IPS-15b (cell line): ENCODE results near the gene ELOVL6.

Source experiments
- H3K27me3 ChIP-seq: one replicate; pipeline ENCODE4 v1.6.1; 2013; ENCODE audit warnings: low read length; ENCODE audit not compliant: control insufficient read depth, insufficient read depth
- H3K36me3 ChIP-seq: one replicate; pipeline ENCODE4 v1.6.1; 2013; ENCODE audit warnings: low read length; ENCODE audit not compliant: control insufficient read depth, insufficient read depth
- H3K4me1 ChIP-seq: one replicate; pipeline ENCODE4 v1.6.1; 2013; ENCODE audit warnings: mild to moderate bottlenecking, low read length; ENCODE audit not compliant: control insufficient read depth, insufficient read depth
- H3K4me3 ChIP-seq: one replicate; pipeline ENCODE4 v1.5.1; 2013; ENCODE audit warnings: low read depth, low read length
- H3K9ac ChIP-seq: one replicate; pipeline ENCODE4 v1.6.1; 2013; ENCODE audit warnings: low read depth, mild to moderate bottlenecking, low read length
- H3K9me3 ChIP-seq: one replicate; pipeline ENCODE4 v1.6.1; 2013; ENCODE audit warnings: mild to moderate bottlenecking, low read length; ENCODE audit not compliant: control insufficient read depth, insufficient read depth

Gene ELOVL6

DNA sequence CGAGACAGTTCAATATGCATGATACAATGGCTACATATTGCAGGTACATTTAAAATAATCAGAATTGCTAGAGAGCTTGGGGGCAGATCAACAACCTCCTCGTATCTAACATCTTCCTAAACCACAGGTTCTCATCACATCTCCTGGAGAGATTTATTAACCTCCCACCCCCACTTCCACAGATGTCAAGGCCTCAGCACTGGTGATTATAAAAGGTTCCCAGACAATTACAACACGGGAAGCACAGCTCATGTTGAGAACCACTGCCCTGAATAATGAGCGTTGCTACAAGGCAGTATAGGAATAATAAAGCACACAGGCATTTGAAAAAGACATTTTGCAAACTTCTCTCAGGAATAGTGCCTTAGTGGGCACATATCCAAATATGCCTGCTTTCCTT is 42.8 kb downstream of the ELOVL6 start:
- H3K9ac ChIP-seq: no peak overlapping the region
- H3K36me3 ChIP-seq: no peaks in the 10 kb centered on the region
- no peaks in the 10 kb centered on the region for H3K4me1 ChIP-seq
- H3K4me3 ChIP-seq: no peak overlapping the region
- H3K9me3 ChIP-seq: no peaks in the 10 kb centered on the region
- no peaks in the 10 kb centered on the region for H3K27me3 ChIP-seq

DNA sequence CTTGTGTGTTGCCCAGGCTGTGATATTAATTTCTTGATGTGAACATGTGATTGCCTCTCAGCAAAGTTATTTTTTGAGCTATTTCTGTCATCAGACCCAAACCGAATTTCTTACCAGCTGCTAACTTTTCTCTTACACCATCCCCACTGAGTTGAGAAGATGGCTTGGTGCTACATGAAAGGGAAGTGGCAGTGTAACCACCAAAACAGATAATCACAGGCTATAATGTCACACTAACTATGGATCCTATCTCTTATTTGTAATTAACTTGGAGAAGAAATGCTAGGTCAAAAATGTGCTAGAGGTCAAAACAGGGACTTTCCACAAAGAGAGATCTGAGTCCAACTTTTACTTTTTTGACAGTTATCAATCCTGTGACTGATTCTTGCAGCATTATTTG is 43.8 kb downstream of the ELOVL6 start:
- Histone ChIP-seq H3K9me3 (no peaks in the 10 kb centered on the region), H3K4me1 (no peaks in the 10 kb centered on the region), H3K9ac (no peak overlapping the region), H3K27me3 (no peaks in the 10 kb centered on the region), H3K4me3 (no peak overlapping the region), H3K36me3 (no peaks in the 10 kb centered on the region)

DNA sequence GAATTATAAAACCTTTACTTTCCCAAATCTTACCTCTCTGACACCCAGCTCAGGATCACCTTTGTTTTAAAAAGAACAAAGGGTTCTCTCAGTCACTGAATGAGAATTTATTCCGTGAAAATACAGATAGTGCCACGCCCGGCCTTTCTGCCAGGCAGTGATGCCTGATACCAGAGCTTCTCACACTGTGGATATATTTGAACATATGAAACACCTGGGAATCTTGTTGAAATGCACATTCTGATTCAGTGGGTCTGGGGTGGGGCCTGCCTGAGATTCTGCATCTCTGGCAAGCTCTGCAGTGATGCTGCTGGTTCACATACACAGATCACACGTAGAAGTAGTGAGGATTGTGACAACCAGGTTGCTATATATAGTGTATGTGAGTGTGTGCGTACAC is 46.0 kb downstream of the ELOVL6 start:
- H3K4me3 ChIP-seq: no peak overlapping the region
- no peaks in the 10 kb centered on the region for H3K9me3 ChIP-seq
- H3K36me3 ChIP-seq: no peaks in the 10 kb centered on the region
- no peaks in the 10 kb centered on the region for H3K4me1 ChIP-seq
- H3K9ac ChIP-seq: no peak overlapping the region
- H3K27me3 ChIP-seq: no peaks in the 10 kb centered on the region

- no peaks in the 10 kb centered on the region for H3K36me3 ChIP-seq
- no peaks in the 10 kb centered on the region for H3K27me3 ChIP-seq
- no peak overlapping the region for H3K9ac ChIP-seq
- H3K4me1 ChIP-seq: no peaks in the 10 kb centered on the region
- H3K9me3 ChIP-seq: no peaks in the 10 kb centered on the region
- H3K4me3 ChIP-seq: no peak overlapping the region
These were observed 49.3 kb downstream of the ELOVL6 start for GRCh38 chr4:110149089-110149488.

DNA sequence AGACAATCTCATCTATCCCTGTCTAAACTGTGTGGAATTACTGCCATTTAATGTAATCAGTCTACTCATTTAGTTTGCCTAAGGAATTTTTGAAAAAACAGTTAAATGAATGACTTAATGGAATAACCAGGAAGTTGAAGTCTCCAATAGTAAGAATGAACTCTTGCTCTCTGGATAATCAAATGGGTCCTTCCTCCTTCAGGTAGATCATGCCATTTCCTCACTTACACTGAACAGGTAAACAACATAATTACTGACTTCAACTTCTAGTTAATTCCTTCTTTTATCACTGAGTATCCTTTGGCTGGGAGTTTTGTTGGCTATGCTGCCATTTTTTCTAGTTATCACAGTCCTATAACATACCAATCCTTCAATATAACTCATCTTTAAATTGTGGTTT is 56.0 kb downstream of the ELOVL6 start:
- H3K27me3 ChIP-seq: no peaks in the 10 kb centered on the region
- H3K4me1 ChIP-seq: no peaks in the 10 kb centered on the region
- H3K9ac ChIP-seq: no peak overlapping the region
- H3K9me3 ChIP-seq: no peaks in the 10 kb centered on the region
- no peaks in the 10 kb centered on the region for H3K36me3 ChIP-seq
- H3K4me3 ChIP-seq: no peak overlapping the region

DNA sequence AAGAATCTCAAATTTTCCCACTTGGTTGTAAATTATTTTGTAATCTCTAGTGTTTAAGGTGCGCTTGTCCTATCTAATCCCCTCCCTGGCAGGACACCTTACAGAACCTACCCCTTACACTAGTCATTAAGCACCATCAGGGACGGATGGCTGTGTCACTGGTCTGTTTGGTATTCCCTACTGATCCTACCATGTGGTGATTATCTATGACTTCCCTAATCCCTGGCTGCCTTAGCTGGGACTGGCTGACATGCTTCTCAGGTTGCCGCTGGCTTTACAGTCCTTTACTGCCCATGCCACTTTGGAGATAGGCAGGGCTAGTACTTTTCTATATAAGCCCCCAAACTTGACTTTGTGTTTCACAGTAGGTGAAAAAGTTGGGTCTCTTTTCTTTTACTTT is 58.6 kb downstream of the ELOVL6 start:
- Histone ChIP-seq H3K4me3 (no peak overlapping the region), H3K27me3 (no peaks in the 10 kb centered on the region), H3K4me1 (peaks cover 6% of the 10 kb centered on the region), H3K9ac (no peak overlapping the region), H3K9me3 (no peaks in the 10 kb centered on the region), H3K36me3 (no peaks in the 10 kb centered on the region)

DNA sequence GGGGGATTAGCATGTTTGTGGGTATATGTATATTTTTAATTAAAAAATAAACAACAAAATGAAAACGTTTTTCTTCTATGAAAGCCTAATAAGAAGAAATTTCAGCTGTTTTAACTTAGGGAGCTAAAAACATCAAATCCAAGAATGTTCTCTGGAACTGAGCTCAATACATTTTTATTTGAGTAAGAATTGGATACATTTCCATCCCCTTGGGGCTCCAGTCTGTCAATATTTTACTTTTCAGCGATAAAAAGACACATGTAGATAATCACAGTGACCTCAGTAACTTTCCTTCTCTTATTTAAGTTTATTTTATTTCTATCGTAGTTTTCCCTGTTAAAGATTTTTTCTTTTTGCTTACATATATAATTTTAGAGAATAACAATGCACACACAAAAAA is 59.3 kb downstream of the ELOVL6 start:
- Histone ChIP-seq H3K9me3 (no peaks in the 10 kb centered on the region), H3K9ac (no peak overlapping the region), H3K4me3 (no peak overlapping the region), H3K4me1 (peaks cover 6% of the 10 kb centered on the region), H3K36me3 (no peaks in the 10 kb centered on the region), H3K27me3 (no peaks in the 10 kb centered on the region)

DNA sequence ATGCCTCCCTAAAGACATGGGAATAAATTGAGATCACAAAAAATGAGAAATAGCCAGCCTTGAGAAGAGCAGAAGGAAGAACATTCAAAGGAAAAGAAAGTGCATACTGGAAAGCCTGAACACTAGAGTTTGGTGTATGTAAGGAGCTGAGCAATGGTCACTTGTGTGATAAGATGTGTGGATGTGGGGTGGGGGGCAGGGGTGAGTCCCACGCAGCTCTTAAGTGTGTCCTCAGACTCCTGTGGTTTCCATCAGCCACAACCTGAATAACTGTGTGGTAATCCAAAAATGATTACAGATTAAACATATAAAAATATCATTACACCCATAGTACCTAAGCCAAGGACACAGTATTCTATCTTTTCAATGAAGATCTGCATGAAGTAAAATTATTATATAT is 59.9 kb downstream of the ELOVL6 start:
- Histone ChIP-seq H3K4me3 (no peak overlapping the region), H3K4me1 (peaks cover 6% of the 10 kb centered on the region), H3K9me3 (no peaks in the 10 kb centered on the region), H3K9ac (no peak overlapping the region), H3K36me3 (no peaks in the 10 kb centered on the region), H3K27me3 (no peaks in the 10 kb centered on the region)

DNA sequence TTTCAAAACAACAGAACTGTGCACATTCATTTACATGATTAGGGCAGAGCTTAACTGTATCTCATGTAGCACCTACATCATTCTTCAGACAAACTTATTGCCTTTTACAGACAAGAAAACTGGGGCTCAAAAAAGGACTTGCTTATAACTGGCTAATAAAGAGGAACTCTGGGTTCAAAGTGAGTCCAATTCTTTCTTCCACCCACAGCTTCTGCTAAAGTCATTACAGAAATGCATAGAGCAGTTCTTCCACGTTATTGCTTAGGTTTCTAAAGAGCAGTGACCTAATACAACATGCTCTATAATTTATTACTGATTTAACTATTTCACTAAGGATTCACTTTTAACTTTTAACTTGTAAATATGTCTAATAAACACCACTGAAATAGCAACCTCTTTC is 60.6 kb downstream of the ELOVL6 start:
- Histone ChIP-seq H3K27me3 (no peaks in the 10 kb centered on the region), H3K9me3 (no peaks in the 10 kb centered on the region), H3K36me3 (no peaks in the 10 kb centered on the region), H3K4me1 (peaks cover 6% of the 10 kb centered on the region), H3K9ac (no peak overlapping the region), H3K4me3 (no peak overlapping the region)

- Histone ChIP-seq H3K36me3 (no peaks in the 10 kb centered on the region), H3K4me1 (peaks cover 6% of the 10 kb centered on the region), H3K9ac (no peak overlapping the region), H3K27me3 (no peaks in the 10 kb centered on the region), H3K9me3 (no peaks in the 10 kb centered on the region), H3K4me3 (no peak overlapping the region)
These were observed 62.9 kb downstream of the ELOVL6 start for GRCh38 chr4:110135523-110135922.

- H3K9ac ChIP-seq: no peak overlapping the region
- H3K4me3 ChIP-seq: no peak overlapping the region
- H3K36me3 ChIP-seq: no peaks in the 10 kb centered on the region
- H3K27me3 ChIP-seq: no peaks in the 10 kb centered on the region
- H3K4me1 ChIP-seq: peaks cover 9% of the 10 kb centered on the region
- H3K9me3 ChIP-seq: no peaks in the 10 kb centered on the region
These were observed 63.3 kb downstream of the ELOVL6 start for GRCh38 chr4:110135076-110135475.

GRCh38 chr4:110134269-110134869 is 64.0 kb downstream of the ELOVL6 start:
- Histone ChIP-seq H3K9me3 (no peaks in the 10 kb centered on the region), H3K9ac (no peak overlapping the region)

More at GRCh38 chr4:110134269-110134869, 64.0 kb downstream of the ELOVL6 start:
- Histone ChIP-seq H3K4me1 (peaks cover 9% of the 10 kb centered on the region), H3K4me3 (no peak overlapping the region), H3K36me3 (no peaks in the 10 kb centered on the region), H3K27me3 (no peaks in the 10 kb centered on the region)
